PC-9 (cell line): Measurements from ENCODE around the gene ORC4.

Experiments used
- CTCF ChIP-seq: fragments of 200-600 bp; sonication (generic); conservative IDR thresholded peaks from 2 replicates; pipeline ENCODE4 v1.6.1; 2017; ENCODE audit warnings: mixed run types, antibody characterized with exemption, mild to moderate bottlenecking, moderate library complexity
- EZH2 ChIP-seq: fragments of 200-600 bp; sonication (generic); IDR thresholded peaks from 2 replicates; pipeline ENCODE4 v1.8.0; 2017; ENCODE audit warnings: antibody characterized with exemption, low read depth

GRCh38 chr2:148032215-148032614, 11.7 kb upstream of the ORC4 start:
- TF ChIP-seq CTCF, result no peak
- TF ChIP-seq EZH2, result no peak
